SU-DHL-6 (cell line): Measurements from ENCODE around the gene LHX6.

Experiments used
- EZH2phosphoT487 ChIP-seq: fragments of 200-600 bp; sonication (generic), shearing (Covaris generic); conservative IDR thresholded peaks from 2 replicates; pipeline ENCODE4 v1.6.1; 2018; ENCODE audit warnings: mild to moderate bottlenecking, antibody characterized with exemption, low read length, moderate library complexity, mixed read lengths
- TF ChIP-seq, protein P1 (sequence below): fragments of 200-600 bp; sonication (generic); IDR thresholded peaks from one replicate; pipeline ENCODE4 v1.5.1; 2017; ENCODE audit warnings: antibody characterized with exemption, mild to moderate bottlenecking, low read length, moderate library complexity; ENCODE audit not compliant: insufficient read depth, poor library complexity, severe bottlenecking

DNA sequence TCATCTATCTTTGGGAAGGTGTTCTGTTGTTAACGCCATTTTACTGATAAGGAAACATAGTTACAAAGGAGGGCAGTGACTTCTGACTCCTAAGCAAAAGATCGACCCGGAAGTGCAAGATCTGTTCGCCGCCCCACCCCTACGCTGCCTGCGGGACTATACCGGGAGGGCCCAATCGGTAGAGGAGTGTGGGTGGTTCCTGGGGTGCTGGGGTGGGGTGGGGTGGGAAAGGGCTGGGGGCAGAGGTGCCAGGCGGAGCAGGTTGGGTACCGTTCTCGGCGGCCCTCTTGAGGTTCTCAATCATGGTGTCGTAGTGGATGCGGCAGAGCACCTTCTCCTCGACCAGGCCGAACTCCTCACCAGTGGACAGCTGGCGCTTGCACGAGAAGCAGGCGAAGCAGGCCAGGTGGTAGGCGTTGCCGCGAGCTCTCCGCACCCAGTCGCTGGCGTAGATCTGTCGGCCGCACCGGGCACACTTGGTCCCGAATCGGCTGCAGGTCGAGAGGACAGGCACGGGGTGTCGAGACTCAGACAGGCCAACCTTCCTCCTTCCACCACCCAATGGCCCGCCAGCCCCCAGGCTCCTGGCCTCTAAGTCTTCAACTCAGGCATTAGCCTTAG, 11.8 kb downstream of the LHX6 start:
- TF ChIP-seq, protein P1, sequence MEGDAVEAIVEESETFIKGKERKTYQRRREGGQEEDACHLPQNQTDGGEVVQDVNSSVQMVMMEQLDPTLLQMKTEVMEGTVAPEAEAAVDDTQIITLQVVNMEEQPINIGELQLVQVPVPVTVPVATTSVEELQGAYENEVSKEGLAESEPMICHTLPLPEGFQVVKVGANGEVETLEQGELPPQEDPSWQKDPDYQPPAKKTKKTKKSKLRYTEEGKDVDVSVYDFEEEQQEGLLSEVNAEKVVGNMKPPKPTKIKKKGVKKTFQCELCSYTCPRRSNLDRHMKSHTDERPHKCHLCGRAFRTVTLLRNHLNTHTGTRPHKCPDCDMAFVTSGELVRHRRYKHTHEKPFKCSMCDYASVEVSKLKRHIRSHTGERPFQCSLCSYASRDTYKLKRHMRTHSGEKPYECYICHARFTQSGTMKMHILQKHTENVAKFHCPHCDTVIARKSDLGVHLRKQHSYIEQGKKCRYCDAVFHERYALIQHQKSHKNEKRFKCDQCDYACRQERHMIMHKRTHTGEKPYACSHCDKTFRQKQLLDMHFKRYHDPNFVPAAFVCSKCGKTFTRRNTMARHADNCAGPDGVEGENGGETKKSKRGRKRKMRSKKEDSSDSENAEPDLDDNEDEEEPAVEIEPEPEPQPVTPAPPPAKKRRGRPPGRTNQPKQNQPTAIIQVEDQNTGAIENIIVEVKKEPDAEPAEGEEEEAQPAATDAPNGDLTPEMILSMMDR: no peak
- TF ChIP-seq EZH2phosphoT487: no peak
